Natural killer cell treated with Interleukin-12 subunit alpha and Interleukin-12 subunit beta and Interleukin-15 and Interleukin-18, amount 100 ng/mL, for 72 hours (primary cell): ENCODE data around the gene TBX4. TPM values are rescaled to one million over a fixed set of nuclear protein-coding genes. Genes with fewer than 3 reads are reported as not detected.
"Not testable (repeated sequence)": the region's sequence is repeated elsewhere in the genome, so short reads cannot be mapped to it uniquely, and the experiment has no call there.

Experiments
- ATAC-seq, 2 donors: fragments of 150-1000 bp; cut with Tn5 transposase in 1 of 2; sonication (Bioruptor Pico), chemical (Tn5 transposase) in 1 of 2; 2 replicates each; pipeline ENCODE4 v1.10.0; 2021
- DNase-seq: peaks from one replicate; pipeline ENCODE4 v3.0.0; 2022; ENCODE audit warnings: low spot score
- H3K27ac Mint-ChIP-seq, 2 donors: 1 replicate in 1 of 2; 2 replicates in 1 of 2; pipeline ENCODE4 v1.8.0; 2022; ENCODE audit warnings: mixed read lengths in 2 of 2, mild to moderate bottlenecking in 1 of 2, moderate library complexity in 1 of 2
- H3K27me3 Mint-ChIP-seq, 2 donors: 1 replicate in 1 of 2; 2 replicates in 1 of 2; pipeline ENCODE4 v1.8.0; 2022; ENCODE audit warnings: mixed read lengths in 2 of 2
- H3K36me3 Mint-ChIP-seq: one replicate; pipeline ENCODE4 v1.8.0; 2022; ENCODE audit warnings: mixed read lengths
- H3K4me1 Mint-ChIP-seq, 2 donors: 1 replicate in 1 of 2; 2 replicates in 1 of 2; pipeline ENCODE4 v1.8.0; 2022; ENCODE audit warnings: low read depth in 2 of 2, mixed read lengths in 2 of 2, mild to moderate bottlenecking in 1 of 2
- H3K4me3 Mint-ChIP-seq: one replicate; pipeline ENCODE4 v1.8.0; 2022; ENCODE audit warnings: mixed read lengths
- H3K9me3 Mint-ChIP-seq: 2 replicates; pipeline ENCODE4 v1.8.0; 2022; ENCODE audit warnings: mixed read lengths
- total RNA-seq, 2 donors: library from RNA; stranded (reverse); gene quantifications; one replicate each; pipeline ENCODE4 v1.2.3, GENCODE V29; 2022

The TBX4 gene
- total RNA-seq, 2 donors from 2014 or later, result not detected

- H3K36me3 Mint-ChIP-seq, result peaks cover under 1% of the 10 kb centered on the region
- no peak overlapping the region for H3K27ac Mint-ChIP-seq
- no peaks in the 10 kb centered on the region for H3K4me1 Mint-ChIP-seq
- DNase-seq, result no peak
- ATAC-seq, result no peak
- H3K9me3 Mint-ChIP-seq, result peaks cover 5% of the 10 kb centered on the region
- H3K4me3 Mint-ChIP-seq, result no peak overlapping the region
- H3K27me3 Mint-ChIP-seq, result peaks cover 18 to 48% of the 10 kb centered on the region in 2 donors
These were observed 20.5 kb upstream of the TBX4 start for GRCh38 chr17:61431594-61432311.

GRCh38 chr17:61436273-61436672 lies 15.9 kb upstream of the TBX4 start:
- Mint-ChIP-seq H3K4me3 (no peak overlapping the region), H3K27ac (no peak overlapping the region), H3K4me1 (peaks cover 0 to 5% of the 10 kb centered on the region in 2 donors), H3K27me3 (peaks cover 36 to 73% of the 10 kb centered on the region in 2 donors), H3K9me3 (peaks cover 16% of the 10 kb centered on the region), H3K36me3 (peaks cover 15% of the 10 kb centered on the region)
- DNase-seq, result no peak
- ATAC-seq, result no peak

- Mint-ChIP-seq H3K36me3 (peaks cover 15% of the 10 kb centered on the region), H3K27me3 (peaks cover 38 to 70% of the 10 kb centered on the region in 2 donors), H3K4me1 (peaks cover 0 to 5% of the 10 kb centered on the region in 2 donors), H3K27ac (no peak overlapping the region), H3K4me3 (no peak overlapping the region), H3K9me3 (peaks cover 16% of the 10 kb centered on the region)
- no peak for DNase-seq
- ATAC-seq, result no peak
These were observed 15.1 kb upstream of the TBX4 start for GRCh38 chr17:61436995-61437704.

GRCh38 chr17:61440697-61441096 lies 11.5 kb upstream of the TBX4 start:
- Mint-ChIP-seq H3K4me1 (peaks cover 0 to 5% of the 10 kb centered on the region in 2 donors), H3K27me3 (peaks cover 42 to 49% of the 10 kb centered on the region in 2 donors), H3K4me3 (no peak overlapping the region), H3K36me3 (peaks cover 15% of the 10 kb centered on the region), H3K27ac (no peak overlapping the region), H3K9me3 (peaks cover 16% of the 10 kb centered on the region)
- no peak for DNase-seq
- ATAC-seq, result peak in 1 of 2 donors; percentile 62

GRCh38 chr17:61441507-61441906 lies 10.7 kb upstream of the TBX4 start:
- Mint-ChIP-seq H3K9me3 (peaks cover 11% of the 10 kb centered on the region), H3K27me3 (peaks cover 39 to 43% of the 10 kb centered on the region in 2 donors), H3K36me3 (peaks cover 15% of the 10 kb centered on the region)
- not testable (repeated sequence) for H3K4me1 Mint-ChIP-seq, H3K27ac Mint-ChIP-seq, H3K4me3 Mint-ChIP-seq, ATAC-seq, DNase-seq

- H3K4me1 Mint-ChIP-seq, result peaks cover 0 to 5% of the 10 kb centered on the region in 2 donors
- H3K27ac Mint-ChIP-seq, result no peak overlapping the region
- H3K4me3 Mint-ChIP-seq, result no peak overlapping the region
- peaks cover 10% of the 10 kb centered on the region for H3K36me3 Mint-ChIP-seq
- peaks cover 39 to 43% of the 10 kb centered on the region in 2 donors for H3K27me3 Mint-ChIP-seq
- no peak for ATAC-seq
- DNase-seq, result no peak
- H3K9me3 Mint-ChIP-seq, result peaks cover 7% of the 10 kb centered on the region
These were observed 10.0 kb upstream of the TBX4 start for GRCh38 chr17:61442136-61442775.

- H3K27me3 Mint-ChIP-seq, result peaks cover 37% of the 10 kb centered on the region in 2 donors
- peaks cover 4% of the 10 kb centered on the region for H3K36me3 Mint-ChIP-seq
These were observed 9.2 kb upstream of the TBX4 start for GRCh38 chr17:61442878-61443474.

GRCh38 chr17:61443475-61443882 lies 8.7 kb upstream of the TBX4 start:
- ATAC-seq (no peak), DNase-seq (no peak)
- Mint-ChIP-seq H3K4me3 (no peak overlapping the region), H3K27ac (no peak overlapping the region), H3K27me3 (peaks cover 37% of the 10 kb centered on the region in 2 donors), H3K4me1 (peaks cover 0 to 5% of the 10 kb centered on the region in 2 donors), H3K36me3 (peaks cover 4% of the 10 kb centered on the region), H3K9me3 (peaks cover 3% of the 10 kb centered on the region)

More at GRCh38 chr17:61442878-61443474, 9.2 kb upstream of the TBX4 start:
- peaks cover 0 to 5% of the 10 kb centered on the region in 2 donors for H3K4me1 Mint-ChIP-seq
- H3K9me3 Mint-ChIP-seq, result peaks cover 3% of the 10 kb centered on the region
- no peak for ATAC-seq
- no peak overlapping the region for H3K27ac Mint-ChIP-seq
- H3K4me3 Mint-ChIP-seq, result no peak overlapping the region
- no peak for DNase-seq

GRCh38 chr17:61444075-61444474 lies 8.1 kb upstream of the TBX4 start:
- no peak overlapping the region for H3K4me3 Mint-ChIP-seq
- H3K4me1 Mint-ChIP-seq, result peaks cover 0 to 5% of the 10 kb centered on the region in 2 donors
- no peak for ATAC-seq
- H3K9me3 Mint-ChIP-seq, result peaks cover 3% of the 10 kb centered on the region
- no peak overlapping the region for H3K27ac Mint-ChIP-seq
- H3K36me3 Mint-ChIP-seq, result peaks cover 2% of the 10 kb centered on the region
- peaks cover 34 to 35% of the 10 kb centered on the region in 2 donors for H3K27me3 Mint-ChIP-seq
- no peak for DNase-seq

GRCh38 chr17:61444831-61445230 lies 7.4 kb upstream of the TBX4 start:
- Mint-ChIP-seq H3K9me3 (peaks cover 1% of the 10 kb centered on the region), H3K36me3 (no peaks in the 10 kb centered on the region), H3K4me3 (no peak overlapping the region), H3K27ac (no peak overlapping the region), H3K27me3 (peaks cover 28 to 31% of the 10 kb centered on the region in 2 donors), H3K4me1 (peaks cover 0 to 5% of the 10 kb centered on the region in 2 donors)
- ATAC-seq (no peak), DNase-seq (no peak)

GRCh38 chr17:61447358-61447757 lies 4.9 kb upstream of the TBX4 start:
- Mint-ChIP-seq H3K4me3 (no peak overlapping the region), H3K27ac (no peak overlapping the region), H3K4me1 (peaks cover 0 to 2% of the 10 kb centered on the region in 2 donors), H3K36me3 (no peaks in the 10 kb centered on the region), H3K9me3 (no peaks in the 10 kb centered on the region), H3K27me3 (peaks cover 22 to 28% of the 10 kb centered on the region in 2 donors)
- DNase-seq (no peak), ATAC-seq (no peak)

GRCh38 chr17:61448042-61448441 lies 4.2 kb upstream of the TBX4 start:
- ATAC-seq (no peak), DNase-seq (no peak)
- Mint-ChIP-seq H3K36me3 (no peaks in the 10 kb centered on the region), H3K27ac (no peak overlapping the region), H3K27me3 (peaks cover 28 to 32% of the 10 kb centered on the region in 2 donors), H3K4me3 (no peak overlapping the region), H3K9me3 (no peaks in the 10 kb centered on the region), H3K4me1 (peaks cover 0 to 5% of the 10 kb centered on the region in 2 donors)

- not testable (repeated sequence) for DNase-seq, H3K4me1 Mint-ChIP-seq, H3K36me3 Mint-ChIP-seq, H3K9me3 Mint-ChIP-seq, H3K4me3 Mint-ChIP-seq, ATAC-seq, H3K27ac Mint-ChIP-seq
- peaks cover 39 to 41% of the 10 kb centered on the region in 2 donors for H3K27me3 Mint-ChIP-seq
These were observed 3.1 kb upstream of the TBX4 start for GRCh38 chr17:61449140-61449539.
